Loucy (cell line): ENCODE data around the gene PABPC1L.

ENCODE experiments used
- H2AFZ ChIP-seq: fragments of 200-600 bp; sonication (generic); 2 replicates; pipeline ENCODE4 v1.6.0; 2016; ENCODE audit warnings: antibody characterized with exemption, mild to moderate bottlenecking, low read length, moderate library complexity
- H3F3A ChIP-seq: fragments of 200-600 bp; 2 replicates; pipeline ENCODE4 v1.6.0; 2016; ENCODE audit warnings: antibody characterized with exemption, low read depth, mild to moderate bottlenecking
- H3K27me3 ChIP-seq: fragments of 200-600 bp; sonication (generic); 2 replicates; pipeline ENCODE4 v1.6.1; 2014; ENCODE audit warnings: low read length, mild to moderate bottlenecking; ENCODE audit not compliant: insufficient read depth, poor library complexity, severe bottlenecking
- H3K36me3 ChIP-seq: fragments of 200-600 bp; sonication (generic); 2 replicates; pipeline ENCODE4 v1.6.1; 2016; ENCODE audit warnings: low read length; ENCODE audit not compliant: insufficient read depth
- H3K4me1 ChIP-seq: fragments of 200-600 bp; sonication (generic); 2 replicates; pipeline ENCODE4 v1.5.1; 2014; ENCODE audit warnings: low read length, mild to moderate bottlenecking; ENCODE audit not compliant: insufficient read depth, poor library complexity, severe bottlenecking
- H3K4me2 ChIP-seq: fragments of 200-600 bp; sonication (generic); 2 replicates; pipeline ENCODE4 v1.6.0; 2014; ENCODE audit warnings: antibody characterized with exemption, low read length, low read depth, mild to moderate bottlenecking; ENCODE audit not compliant: poor library complexity, severe bottlenecking
- H3K4me3 ChIP-seq: fragments of 200-600 bp; sonication (generic); 2 replicates; pipeline ENCODE4 v1.5.1; 2014; ENCODE audit warnings: low read length, mild to moderate bottlenecking, mixed read lengths; ENCODE audit not compliant: poor library complexity, severe bottlenecking
- H3K79me2 ChIP-seq: fragments of 200-600 bp; sonication (generic); 2 replicates; pipeline ENCODE4 v1.6.1; 2014; ENCODE audit warnings: low read length; ENCODE audit not compliant: insufficient read depth
- H3K9ac ChIP-seq: fragments of 200-600 bp; sonication (generic); 2 replicates; pipeline ENCODE4 v1.6.0; 2014; ENCODE audit warnings: mild to moderate bottlenecking, low read depth, low read length, moderate library complexity; ENCODE audit not compliant: poor library complexity, severe bottlenecking
- H3K9me2 ChIP-seq: fragments of 200-600 bp; sonication (generic); replicated peaks from 2 replicates; pipeline ENCODE4 v1.6.1; 2016; ENCODE audit warnings: low read depth, low read length, mixed read lengths
- H3K9me3 ChIP-seq: fragments of 200-600 bp; sonication (generic); 2 replicates; pipeline ENCODE4 v1.6.1; 2014; ENCODE audit warnings: mild to moderate bottlenecking, antibody characterized with exemption, low read length, low read depth; ENCODE audit not compliant: insufficient read depth
- H4K20me1 ChIP-seq: fragments of 200-600 bp; sonication (generic); 2 replicates; pipeline ENCODE4 v1.6.0; 2014; ENCODE audit warnings: antibody characterized with exemption, low read length, mild to moderate bottlenecking; ENCODE audit not compliant: insufficient read depth, poor library complexity, severe bottlenecking
- EZH2phosphoT487 ChIP-seq: fragments of 200-600 bp; IDR thresholded peaks from 2 replicates; pipeline ENCODE4 v1.6.1; 2018; ENCODE audit warnings: antibody characterized with exemption, mild to moderate bottlenecking, moderate library complexity, borderline replicate concordance
- TF ChIP-seq, protein P1 (sequence below): fragments of 200-600 bp; sonication (generic); conservative IDR thresholded peaks from 2 replicates; pipeline ENCODE4 v1.5.1; 2014; ENCODE audit warnings: mild to moderate bottlenecking, antibody characterized with exemption, low read length

PABPC1L gene

DNA sequence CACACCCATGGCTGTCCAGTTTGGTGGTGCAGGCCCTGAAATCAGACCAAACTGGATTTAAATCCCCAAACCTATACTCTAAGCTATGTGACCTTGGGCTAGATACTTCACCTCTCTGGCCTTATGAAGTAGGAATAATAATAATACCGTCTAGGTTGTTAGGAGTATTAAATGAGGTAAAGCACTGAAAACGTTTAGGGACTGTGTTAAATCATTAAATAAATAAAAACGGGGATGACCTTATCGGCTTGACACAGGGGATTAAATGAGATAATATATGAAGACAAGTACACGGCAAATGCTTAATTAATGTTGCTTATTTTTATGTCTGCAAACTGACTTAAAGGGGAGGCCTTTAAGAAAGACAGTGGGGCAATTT lies 55.8 kb downstream of the PABPC1L start:
- Histone ChIP-seq H4K20me1 (peaks cover 17% of the 10 kb centered on the region), H3K4me2 (peak overlapping the region; percentile 85), H2AFZ (peak overlapping the region; percentile 93), H3K9ac (peak overlapping the region; percentile 80), H3K9me2 (no peaks in the 10 kb centered on the region), H3K9me3 (no peaks in the 10 kb centered on the region), H3K36me3 (no peaks in the 10 kb centered on the region), H3K79me2 (peaks cover 40% of the 10 kb centered on the region), H3K27me3 (no peaks in the 10 kb centered on the region), H3K4me1 (peaks cover 46% of the 10 kb centered on the region), H3F3A (peaks cover 3% of the 10 kb centered on the region; the same call in 1 of the 2 replicates), H3K4me3 (peak overlapping the region; percentile 96)
- TF ChIP-seq, protein P1, sequence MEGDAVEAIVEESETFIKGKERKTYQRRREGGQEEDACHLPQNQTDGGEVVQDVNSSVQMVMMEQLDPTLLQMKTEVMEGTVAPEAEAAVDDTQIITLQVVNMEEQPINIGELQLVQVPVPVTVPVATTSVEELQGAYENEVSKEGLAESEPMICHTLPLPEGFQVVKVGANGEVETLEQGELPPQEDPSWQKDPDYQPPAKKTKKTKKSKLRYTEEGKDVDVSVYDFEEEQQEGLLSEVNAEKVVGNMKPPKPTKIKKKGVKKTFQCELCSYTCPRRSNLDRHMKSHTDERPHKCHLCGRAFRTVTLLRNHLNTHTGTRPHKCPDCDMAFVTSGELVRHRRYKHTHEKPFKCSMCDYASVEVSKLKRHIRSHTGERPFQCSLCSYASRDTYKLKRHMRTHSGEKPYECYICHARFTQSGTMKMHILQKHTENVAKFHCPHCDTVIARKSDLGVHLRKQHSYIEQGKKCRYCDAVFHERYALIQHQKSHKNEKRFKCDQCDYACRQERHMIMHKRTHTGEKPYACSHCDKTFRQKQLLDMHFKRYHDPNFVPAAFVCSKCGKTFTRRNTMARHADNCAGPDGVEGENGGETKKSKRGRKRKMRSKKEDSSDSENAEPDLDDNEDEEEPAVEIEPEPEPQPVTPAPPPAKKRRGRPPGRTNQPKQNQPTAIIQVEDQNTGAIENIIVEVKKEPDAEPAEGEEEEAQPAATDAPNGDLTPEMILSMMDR = no peak
- TF ChIP-seq EZH2phosphoT487 = no peak

DNA sequence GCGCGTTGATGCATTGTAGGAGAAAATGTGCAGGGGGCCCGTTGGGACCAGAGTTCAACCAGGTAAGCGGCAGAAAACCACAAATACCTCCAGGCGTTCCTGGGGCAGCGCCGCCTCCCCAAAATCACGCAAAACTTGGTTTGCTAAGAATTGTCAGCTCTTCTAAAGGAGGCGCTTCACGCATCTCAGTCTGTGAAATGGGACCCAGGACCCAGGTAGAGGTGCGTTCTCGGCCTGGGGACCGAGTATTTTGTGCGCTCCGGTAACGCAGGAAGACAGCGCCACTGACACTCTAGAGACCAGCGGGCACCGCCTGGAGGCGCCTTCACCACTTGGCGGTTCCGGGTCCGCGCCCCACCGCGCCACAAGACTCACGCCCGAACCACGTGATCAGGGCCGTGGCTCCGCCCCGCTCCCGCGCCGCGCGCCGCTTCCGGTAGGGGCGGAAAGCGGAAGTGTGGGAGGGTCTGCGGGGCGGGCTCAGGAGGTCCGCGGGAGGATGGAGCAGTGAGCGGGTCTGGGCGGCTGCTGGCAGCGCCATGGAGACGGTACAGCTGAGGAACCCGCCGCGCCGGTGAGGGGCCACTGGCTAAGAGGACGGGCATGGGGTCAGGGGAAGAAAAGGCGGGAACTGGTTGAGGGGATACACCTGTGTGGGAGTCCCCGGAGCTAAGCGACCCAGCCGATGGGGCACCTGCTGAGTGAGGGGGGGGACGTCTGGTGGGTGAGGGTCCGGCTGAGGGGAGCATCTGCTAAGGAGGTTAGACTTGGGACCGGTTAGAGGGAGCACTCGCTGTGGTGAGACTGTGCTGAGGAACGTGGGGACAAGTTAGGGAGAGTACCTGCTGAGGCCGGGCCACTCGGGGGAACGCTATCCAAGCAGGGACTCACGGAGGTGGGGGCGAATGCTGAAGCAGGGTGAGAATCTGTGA lies 56.4 kb downstream of the PABPC1L start, which contains the start of gene STK4:
Gene STK4 (plus strand): TSS at position 483 of the 932 bp plus-strand sequence. CDS start 57 bp downstream, at position 540.
- Histone ChIP-seq H2AFZ (peak within 1 kb of the TSS; percentile 93), H3K4me3 (peak within 1 kb of the TSS; percentile 96), H4K20me1 (peaks cover 17% of the 10 kb centered on the region), H3K9me2 (no peaks in the 10 kb centered on the region), H3K36me3 (no peaks in the 10 kb centered on the region), H3K4me1 (peaks cover 46% of the 10 kb centered on the region), H3K4me2 (peak within 1 kb of the TSS; percentile 90), H3K9ac (peak within 1 kb of the TSS; percentile 80), H3K27me3 (no peaks in the 10 kb centered on the region), H3K9me3 (no peaks in the 10 kb centered on the region), H3K79me2 (peaks cover 47% of the 10 kb centered on the region), H3F3A (peaks cover 3% of the 10 kb centered on the region; the same call in 1 of the 2 replicates)
- no peak for TF ChIP-seq EZH2phosphoT487
- TF ChIP-seq, protein P1 = peak; percentile 59

DNA sequence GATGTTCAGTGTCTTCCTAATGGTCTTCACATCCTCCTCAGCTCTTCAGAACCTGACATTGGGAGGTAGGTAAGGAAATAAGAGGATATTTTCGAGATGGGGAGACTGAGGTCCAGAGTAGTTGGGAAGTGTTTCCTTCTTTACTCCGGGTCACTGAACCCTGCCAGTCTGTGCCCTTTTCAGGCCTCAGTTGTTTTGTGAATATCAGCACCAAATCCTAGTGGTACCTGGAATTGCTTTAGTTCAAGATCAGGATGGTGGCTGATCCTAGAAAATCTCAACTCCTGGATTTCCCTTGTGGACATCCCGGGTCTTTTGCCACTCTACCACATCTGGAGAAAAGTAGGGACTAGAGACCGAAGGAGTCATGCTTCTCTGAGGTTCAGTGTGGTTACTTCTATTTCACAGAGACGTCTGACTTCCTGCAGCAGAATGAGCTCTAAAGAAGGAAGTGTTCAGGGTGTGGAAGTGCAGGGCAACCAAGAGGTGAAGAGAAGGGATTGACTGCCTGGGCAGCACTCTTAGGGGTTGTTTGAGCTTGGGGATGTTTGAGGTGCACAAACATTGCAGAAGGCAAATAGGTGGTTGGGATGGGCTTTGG lies 57.4 kb downstream of the PABPC1L start:
- Histone ChIP-seq H3K9me3 (no peaks in the 10 kb centered on the region), H3F3A (peaks cover 3% of the 10 kb centered on the region; the same call in 1 of the 2 replicates), H3K4me2 (peak overlapping the region; percentile 90), H3K79me2 (peaks cover 57% of the 10 kb centered on the region), H3K9ac (peak overlapping the region; percentile 80), H3K4me3 (peak overlapping the region; percentile 96), H4K20me1 (peaks cover 17% of the 10 kb centered on the region), H3K36me3 (0 out of 2 replicates have a peak, but pooled peaks cover 3% of the 10 kb centered on the region), H2AFZ (no peak overlapping the region), H3K4me1 (peaks cover 45% of the 10 kb centered on the region), H3K27me3 (no peaks in the 10 kb centered on the region), H3K9me2 (no peaks in the 10 kb centered on the region)
- TF ChIP-seq EZH2phosphoT487 = no peak
- TF ChIP-seq, protein P1 = no peak
